Measurements from ENCODE around the gene TRIL.

Gene TRIL

DNA sequence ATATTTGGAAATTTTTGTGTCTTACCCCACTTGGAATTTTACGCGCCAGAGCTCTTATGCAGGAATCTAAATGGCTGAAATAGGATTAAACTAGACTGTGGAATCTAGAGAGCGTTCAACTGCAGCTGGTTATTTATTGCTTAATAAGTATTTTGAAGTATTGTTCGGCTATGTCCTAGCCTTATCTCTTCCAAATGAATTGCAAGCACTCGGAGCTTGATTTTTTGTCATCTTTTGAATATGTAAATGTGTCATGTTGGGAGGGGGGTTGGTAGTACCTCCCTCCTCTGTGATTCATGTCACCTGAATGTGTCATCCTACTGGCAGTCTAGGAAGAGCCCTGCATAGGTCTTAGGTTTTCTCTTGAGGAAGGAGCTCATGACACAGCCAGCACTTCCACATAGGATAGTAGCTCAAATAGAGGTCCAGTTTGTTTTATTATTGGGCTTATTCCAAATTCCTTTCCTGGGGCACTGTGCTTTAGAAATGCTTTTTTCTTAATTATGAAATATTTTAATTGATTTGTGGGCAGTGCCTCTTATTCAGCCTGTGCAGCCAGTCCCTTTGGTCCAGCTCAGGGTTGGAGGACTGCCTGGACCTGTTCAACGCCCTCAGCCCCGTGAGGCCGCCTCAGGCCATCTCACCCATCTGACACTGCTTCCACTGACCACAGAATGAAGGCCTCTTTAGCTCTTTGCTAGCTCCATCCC lies 22.5 kb upstream of the TRIL start:
- DNase-seq, result no peak

DNA sequence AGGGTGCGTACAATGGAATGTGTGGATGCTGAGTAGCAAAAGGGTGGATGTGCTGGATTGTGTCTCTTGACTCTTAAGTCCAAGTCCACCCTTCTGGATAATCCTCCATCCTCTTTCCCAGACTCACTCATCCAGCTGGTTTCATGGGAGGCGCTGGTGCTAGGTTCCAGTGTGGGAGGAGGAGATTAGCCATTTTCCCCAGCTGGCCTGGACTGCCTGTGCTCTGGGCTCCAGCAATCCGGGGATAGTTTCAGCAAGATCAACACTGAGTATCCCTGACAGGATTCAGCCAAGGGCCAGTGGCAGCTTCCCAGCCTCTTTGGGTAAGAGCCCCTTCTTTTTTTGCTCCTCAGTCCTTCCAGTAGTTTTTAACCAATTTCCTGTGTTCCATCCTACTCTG lies 21.6 kb upstream of the TRIL start:
- DNase-seq, result no peak

DNA sequence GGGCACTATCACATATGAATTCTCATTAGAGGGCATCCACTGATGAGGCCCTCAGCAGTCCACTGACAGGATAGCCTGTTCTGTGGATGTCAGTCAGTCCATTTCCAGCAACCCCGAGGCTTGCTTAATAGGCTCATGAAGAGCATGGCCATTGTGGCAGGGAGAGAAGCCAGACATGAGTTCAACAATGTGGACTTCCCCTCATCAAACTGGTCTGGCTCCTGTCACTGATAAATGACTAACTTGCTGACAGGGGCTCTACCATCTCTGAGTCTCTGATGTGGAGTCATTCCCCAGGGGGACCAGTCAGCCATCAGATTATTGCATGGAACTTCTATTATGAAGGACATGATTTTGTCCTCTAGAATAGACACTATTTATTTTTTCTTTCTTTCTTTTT lies 19.8 kb upstream of the TRIL start:
- no peak for DNase-seq

DNA sequence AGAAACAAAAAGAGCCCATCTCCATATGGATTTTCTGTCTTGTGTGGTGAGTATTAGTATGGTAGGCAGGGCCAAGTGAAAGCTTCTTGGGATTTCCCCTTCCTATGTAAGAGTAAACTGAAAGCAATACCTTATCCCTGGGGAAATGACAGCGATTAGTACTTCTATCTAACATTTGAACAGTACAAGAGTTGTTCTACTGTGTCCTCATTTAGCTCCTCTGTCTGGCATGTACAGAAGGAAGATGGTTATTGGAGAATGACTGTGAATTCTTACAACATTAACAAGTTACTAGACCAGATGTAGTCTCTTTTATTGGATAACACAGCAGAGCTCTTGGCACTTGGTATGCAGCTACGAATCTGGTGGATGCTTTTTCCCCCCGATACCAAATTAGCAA lies 17.9 kb upstream of the TRIL start:
- no peak for DNase-seq

DNA sequence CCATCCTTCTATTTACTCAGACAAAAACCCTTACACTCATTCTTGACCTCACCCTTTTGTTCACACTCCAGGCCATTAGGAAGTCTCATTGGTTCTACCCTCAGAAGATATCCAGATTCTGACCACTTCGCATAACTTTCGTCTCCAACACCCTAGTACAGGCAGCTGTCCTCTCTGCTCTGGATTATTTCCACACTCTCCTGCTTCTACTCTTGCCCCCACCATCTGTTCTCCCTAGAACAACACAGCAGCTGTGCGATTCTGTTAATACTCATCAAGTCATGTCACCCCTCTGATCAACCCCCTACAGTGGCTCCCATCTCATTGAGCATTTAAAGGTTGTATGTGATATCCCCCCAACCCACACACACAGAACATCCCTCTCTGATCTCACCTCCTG lies 15.5 kb upstream of the TRIL start:
- no peak for DNase-seq

DNA sequence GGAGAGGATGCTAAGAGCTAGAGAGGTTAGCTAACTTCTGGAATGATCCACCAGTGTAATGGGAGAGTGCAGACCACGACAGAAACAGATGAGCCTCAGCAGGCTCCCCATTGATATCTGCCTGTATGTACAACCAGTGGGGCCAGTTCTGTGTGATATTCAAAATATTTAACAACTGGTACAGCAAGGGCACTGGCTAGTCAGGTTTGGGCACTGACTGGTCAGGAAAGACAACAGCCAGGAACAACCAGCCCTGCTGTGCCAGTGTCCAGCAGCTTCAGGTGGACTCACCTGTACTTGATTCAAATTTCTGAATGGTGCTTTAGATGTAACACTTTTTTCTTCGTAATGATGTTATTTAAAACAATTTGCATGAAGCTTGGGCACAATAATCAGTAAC lies 5.9 kb upstream of the TRIL start:
- no peak for DNase-seq

DNA sequence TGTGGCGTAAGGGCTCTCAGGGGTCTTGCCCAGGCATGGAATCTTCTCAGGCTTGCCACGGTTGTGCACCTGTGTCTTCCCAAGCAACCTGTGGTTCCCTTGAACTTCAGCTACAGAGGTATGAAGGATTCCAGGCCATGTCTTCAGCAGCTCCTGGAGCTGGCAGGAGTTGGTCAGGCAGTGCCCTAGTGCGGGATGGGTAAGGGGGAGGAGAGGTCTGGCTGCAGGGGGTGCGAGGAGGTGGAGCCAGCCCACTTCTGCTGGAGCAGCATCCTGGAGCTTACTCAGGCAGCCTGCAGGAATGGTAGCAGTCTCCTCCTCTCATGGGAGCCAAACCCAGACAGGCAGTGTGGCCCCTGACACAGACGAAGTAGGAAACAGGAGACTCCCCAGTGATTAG lies 3.8 kb upstream of the TRIL start:
- no peak for DNase-seq

DNA sequence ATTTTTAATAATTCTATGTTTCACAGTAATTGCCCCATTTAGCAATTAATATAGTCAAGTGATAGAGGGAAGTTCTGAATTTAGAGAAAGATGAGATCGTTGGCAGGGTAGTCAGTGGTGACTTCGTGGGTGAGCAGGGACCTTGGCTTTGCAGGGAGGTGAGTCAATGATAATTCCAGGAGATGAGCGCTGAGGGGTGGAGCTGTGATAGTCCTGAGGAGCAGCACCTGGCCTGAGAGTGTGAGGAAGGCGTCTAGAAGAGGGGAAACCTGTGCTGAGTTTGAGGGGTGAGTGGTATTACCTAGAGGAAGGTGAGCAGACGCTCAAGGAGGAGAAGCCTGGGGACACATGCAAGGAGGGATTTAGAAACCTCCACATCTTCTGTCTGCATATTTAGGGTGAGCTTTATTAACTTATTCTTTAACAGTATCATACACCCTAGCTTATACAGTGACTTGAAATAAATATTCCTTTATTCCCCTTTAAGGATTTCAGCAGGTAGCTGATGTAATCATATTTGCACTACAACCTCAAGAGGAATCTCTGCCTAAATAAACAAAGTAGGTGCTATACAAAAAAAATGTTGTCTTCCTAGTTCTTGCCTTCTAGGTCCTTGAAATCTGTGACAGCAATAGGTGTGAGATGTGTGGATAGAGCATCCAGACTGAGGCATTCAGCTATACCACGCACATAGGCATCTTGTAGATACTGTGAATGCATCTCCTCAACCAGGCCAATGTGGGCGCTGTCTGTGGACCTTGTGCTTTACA lies 2.1 kb upstream of the TRIL start:
- no peak for DNase-seq

DNA sequence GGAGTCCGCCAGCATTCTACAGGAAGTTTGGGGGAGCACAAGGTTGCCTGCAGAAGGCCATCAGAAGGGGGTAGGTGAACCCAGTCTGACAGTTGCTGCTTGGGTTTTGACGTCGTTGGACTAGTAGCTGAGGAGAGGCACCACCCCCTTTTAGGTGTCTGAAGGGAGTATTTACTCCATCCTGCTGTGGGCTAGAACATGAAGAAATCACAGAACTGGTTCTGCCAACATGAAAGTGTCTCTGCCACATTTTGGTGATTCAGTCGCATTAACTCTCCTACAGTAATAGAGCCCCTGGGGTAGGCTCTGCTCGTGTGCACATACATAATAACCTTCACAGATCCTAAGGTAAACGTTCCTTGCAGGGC lies 834 bp upstream of the TRIL start:
- DNase-seq, result no peak

DNA sequence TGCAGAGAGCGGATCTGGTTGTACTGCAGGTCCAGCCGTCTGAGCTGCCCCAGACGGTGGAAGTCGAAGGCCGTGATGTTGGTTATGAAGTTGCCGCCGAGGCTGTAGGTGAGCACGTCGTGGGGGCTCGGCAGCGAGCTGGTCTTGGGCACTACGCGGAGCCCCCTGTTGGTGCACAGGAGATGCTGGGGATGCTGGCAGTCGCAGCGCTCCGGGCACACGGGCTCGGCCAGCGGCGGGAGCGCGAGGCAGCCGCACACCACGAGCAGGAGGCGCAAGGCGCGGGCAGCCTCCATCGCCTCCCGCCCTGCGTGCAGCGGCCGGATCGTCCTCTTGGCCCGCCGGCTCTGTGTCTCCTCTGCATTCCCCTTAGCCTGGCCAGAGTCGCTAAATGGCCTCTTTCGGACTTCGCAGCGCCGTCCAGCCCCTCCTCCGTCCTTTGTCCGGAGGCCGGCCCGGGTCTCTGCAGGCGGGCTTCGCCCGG lies 337 bp downstream of the TRIL start:
- DNase-seq, result no peak

DNA sequence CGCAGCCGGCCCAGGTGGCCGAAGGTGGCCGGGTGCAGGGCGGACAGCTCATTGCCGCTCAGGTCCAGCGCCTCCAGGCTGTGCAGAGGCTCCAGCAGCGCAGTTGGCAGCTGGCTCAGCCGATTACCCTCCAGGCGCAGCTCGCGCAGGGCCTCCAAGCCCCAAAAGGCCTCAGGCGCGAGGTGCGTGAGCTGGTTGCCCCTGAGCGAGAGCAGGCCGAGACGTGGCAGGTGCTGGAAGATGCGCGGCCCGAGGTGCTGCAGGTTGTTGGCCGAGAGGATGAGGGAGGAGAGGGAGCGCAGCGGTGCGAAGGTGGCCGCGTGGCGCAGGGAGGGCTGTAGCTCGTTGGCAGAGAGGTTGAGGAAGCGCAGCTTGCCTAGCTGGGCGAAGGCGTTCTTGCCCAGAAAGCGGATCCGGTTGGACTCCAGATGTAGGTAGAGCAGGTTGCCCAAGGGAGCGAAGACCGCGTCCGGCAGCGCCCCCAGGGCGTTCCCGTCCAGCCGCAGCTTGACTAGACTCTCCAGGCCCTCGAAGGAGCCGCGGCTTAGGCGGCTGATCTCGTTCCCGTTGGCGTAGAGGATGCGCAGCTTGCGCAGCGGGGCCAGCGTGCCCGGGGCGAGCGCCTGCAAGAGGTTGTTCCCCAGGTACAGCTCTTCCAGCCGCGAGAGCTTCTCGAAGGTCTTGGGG lies 923 bp downstream of the TRIL start:
- DNase-seq, result no peak

DNA sequence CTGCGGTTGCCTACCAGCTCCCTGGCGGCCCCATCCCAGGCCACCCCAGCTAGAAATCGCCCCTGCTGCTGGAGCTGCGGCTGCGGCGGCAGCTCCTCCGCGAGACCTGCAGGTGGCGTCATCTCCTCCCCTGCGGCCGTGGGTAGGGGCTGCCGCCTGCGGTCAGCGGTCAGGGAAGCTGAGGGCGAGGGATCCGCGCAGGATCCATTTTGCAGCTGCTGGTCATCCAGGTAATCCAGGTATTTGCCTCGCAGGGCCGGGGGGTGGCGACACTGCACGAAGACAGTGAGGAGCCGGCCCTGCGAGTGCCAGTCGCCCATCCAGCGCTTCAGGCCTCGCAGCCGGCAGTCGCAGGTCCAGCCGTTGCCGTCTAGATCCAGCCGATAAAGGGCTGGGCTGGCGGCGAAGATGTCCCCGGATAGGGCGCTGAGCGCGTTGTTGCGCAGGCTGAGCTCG lies 1.5 kb downstream of the TRIL start:
- no peak for DNase-seq

DNA sequence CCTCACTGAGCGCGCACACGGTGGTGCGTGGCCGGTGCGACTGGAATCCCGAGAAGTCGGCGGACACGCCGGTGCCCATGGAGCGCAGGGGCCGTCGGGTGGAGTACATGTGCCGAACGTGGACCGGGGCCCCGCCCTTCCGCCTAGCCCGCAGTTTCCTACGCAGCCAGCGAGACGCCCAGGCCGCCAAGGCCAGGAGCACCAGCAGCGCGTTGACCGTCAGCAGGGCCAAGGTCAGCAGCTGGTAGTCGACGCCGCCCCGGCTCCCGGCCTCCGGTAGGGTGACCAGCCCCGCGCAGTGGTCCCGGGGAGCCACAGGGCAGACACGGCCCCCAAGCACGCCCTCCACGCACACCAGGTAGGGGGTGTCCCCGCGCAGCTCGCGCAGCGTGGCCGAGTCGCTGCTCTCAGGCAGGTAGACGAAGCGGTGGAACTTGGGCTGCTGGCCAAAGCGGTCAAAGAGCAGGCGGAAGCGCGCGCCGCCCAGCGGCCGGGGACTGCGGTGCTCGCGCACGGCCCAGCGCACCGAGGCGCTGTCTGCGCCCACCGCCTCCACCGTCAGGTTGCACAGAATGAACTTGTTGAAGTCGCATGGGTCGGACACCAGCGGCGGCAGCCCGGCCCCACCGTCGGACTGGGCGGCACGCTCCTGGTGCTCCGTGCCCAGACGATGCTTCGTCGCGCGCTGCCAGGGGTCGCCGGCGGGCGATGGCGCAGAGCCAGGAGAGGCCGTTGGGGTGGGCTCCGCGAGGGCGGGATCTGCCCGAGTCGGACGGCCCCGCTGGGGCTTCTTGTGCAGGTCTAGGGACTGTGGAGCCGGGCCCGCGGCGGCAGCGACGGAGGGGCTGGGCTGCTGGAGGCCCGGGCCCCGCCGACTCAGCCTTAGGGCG lies 2.2 kb downstream of the TRIL start:
- DNase-seq, result peak; percentile 24

DNA sequence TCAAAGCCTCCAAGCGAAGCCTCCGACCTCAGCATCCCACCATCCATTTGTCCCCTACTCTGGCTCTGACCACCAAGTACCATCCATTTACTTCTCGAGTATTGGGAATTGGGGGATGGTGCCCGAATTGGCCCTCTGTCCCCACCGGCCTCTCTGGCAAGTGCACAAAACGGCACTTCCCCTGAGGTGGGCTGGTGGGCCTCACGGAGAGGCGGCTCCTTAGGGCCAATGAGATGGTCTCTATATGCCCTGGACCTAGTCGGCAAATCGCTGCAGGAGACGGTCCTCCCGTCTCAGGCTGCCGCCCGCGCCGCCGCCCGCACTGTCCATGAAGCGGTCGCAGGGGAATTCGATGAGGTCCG lies 2.8 kb downstream of the TRIL start:
- no peak for DNase-seq

DNA sequence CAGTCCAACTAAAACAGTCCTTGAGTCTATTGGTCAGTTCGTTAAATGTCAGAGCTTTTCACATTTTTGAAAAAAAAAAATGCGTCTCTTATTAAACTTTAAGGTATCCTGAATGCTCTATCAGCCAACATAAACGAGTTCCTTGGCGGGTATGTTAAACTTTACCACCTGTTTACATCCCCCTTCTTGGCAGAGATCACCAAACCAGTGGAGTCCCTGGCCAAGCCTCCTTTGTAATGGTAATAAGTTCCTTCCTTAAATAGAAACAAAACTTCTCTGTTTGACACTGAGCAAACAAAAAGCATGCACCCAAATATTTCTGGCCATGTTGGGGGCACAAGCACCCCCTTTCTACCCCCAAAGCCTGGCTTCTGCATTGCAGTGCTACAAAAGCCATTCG lies 3.2 kb downstream of the TRIL start:
- DNase-seq, result no peak

DNA sequence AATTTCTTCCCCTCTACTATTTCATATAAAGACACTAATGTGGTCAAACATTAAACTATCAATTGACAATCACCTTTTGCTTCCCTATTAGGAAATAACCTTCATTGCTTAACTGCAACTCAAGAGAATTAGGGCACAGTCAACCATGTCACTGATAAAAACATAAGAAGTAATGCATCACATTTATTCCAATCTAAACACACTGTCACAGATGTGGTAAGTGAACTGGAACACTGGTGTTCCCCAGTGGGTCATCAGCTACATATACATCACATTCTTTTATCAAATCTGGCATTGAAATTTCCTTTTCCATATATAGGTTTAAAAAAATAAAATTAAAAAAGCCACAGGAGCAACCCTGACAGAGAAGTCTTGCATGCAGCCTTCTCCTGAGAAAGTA lies 3.7 kb downstream of the TRIL start:
- no peak for DNase-seq

DNA sequence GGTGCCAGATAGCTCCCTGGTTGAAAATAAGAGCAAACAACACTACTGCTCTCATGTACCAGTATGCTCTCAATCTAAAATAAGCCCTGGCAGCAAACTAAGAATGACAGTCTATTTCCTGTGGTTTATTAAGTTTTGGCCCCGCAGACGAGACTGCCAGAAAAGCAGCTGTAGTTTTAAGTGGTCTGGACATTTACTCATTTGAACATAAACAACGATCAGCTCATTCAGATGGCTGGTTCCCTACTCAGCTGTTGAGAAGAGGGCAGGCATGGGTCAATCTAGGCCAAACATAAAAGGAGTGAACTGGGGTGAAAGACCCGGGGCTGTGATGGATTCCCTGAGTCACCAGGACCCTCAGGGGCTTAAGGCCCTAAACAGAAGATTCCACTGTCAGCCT lies 4.5 kb downstream of the TRIL start:
- DNase-seq, result no peak

DNA sequence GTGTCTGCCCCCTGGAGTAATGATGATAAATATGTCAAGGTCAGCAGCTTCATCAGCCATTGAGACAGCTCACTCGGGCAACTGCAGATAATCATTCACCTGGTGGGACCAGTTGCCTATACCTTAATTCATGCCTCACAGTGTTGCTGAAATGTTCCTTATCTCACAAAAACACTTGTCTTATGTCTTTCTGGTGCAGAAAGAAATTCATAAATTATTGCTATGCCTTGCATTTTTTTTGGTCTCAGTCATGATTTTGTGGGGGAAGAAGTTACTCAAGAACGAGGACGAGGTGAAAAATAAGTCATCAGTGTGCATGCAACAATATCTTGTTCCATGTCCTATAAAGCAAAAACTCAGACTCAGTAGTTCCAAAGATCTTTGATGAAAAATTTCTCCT lies 16.0 kb downstream of the TRIL start:
- no peak for DNase-seq

DNA sequence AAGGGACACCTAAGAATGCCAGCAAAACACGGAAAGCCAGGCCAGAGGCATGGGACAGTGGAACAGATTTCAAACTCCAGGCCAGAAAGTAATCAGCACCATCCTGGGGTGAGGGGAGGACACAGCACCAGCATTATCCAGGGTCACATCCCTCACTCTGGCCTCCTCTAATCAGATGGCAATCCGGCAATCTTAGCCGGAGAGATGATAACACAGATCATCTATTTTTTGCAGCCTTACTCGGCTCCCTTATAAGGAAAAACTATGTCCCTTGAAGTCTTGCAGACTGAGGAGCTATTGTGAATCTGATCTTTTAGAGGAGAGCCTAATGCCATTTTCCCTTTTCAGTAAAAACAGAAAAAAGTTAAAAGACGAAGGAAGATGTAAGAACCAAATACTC lies 16.5 kb downstream of the TRIL start:
- no peak for DNase-seq

DNA sequence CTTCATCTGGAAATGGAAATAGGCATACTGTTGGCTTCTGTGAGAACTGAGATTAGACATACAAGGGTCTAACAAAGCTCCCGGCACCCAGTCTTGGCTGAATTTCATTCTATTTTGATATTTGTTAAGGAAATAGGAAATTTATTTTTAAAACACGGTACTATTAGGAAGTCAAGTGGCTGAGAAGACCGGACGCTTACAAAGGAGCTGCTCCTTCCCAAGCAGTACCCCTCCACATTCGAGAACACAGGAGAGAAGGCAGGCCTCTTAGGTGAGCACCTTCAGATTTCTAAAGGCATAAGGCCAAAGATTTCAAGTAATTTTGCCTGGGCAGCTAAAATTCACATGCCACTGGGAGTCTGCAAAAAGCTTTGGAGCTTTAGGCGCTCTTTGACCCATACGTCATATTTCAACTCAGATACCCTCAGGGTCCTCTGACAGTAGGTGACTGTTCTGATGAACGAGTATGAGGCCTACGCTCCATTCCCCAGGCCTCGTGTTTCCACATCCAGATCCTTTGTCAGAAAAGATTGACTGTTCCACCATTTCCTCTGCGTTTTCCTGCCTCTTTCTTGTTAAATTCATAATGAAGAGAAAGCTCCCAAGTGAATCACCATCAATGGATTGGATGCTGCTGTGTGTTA lies 17.3 kb downstream of the TRIL start:
- no peak for DNase-seq

DNA sequence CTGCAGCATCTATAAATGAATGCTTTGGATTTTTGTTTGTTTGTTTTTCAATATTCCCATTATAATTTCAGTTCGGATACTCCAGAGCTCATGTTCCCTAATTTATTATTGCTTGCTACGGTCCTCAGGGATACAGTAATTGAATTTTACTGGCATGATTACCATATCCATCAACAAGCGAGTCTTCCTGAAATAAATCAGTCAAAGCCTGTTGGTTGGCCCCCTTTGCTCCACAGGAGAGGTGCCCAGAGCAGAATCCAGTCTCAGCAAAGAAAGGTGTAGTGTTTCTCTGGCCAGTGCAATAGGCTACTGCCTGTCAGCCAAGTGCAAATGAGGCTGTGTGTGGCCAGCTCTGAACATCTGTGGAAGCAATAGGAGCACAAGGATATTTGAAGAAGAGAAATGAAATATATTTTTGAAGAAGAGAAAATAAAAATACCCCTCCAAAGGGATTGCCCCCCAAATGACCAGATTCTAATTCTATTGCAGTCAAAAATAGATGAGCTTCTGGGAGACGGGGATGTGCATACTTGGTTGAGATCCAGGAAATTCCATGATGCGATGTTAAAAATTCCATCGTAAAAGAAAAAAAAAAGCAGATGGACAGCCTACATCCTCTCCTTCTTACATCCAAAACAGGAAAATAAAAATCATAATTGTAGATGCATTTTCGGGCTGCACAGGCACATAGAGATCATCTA lies 18.1 kb downstream of the TRIL start:
- DNase-seq, result no peak

DNA sequence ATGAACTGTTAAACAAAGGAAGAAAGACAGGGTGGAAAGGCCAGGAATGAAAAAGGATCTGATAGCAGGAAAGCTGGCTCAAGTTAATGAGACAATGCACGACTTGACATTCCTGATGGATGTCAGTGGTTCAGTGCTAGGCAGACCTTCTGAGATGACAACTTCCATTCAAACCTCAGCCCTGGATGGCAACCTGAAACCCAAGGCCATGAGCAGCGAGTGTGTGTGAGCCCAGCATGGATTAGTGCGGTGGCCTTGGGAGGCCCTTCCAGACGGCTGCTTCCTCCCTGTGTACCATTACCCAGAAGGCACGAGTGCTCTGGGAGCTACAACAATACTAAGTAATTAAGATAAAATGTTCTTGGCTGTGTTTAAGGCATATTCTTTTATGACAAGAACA lies 18.8 kb downstream of the TRIL start:
- no peak for DNase-seq

All from CD4-positive, alpha-beta T cell treated with Interferon gamma for 1 hour (primary cell).